Measurements from ENCODE around the gene WDR83. TPM values are rescaled to one million over a fixed set of nuclear protein-coding genes. Genes with fewer than 3 reads are reported as not detected.
"Not testable (repeated sequence)": the region's sequence is repeated elsewhere in the genome, so short reads cannot be mapped to it uniquely, and the experiment has no call there.

Gene WDR83, protein sequence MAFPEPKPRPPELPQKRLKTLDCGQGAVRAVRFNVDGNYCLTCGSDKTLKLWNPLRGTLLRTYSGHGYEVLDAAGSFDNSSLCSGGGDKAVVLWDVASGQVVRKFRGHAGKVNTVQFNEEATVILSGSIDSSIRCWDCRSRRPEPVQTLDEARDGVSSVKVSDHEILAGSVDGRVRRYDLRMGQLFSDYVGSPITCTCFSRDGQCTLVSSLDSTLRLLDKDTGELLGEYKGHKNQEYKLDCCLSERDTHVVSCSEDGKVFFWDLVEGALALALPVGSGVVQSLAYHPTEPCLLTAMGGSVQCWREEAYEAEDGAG
- polyA plus RNA-seq (2014; cell fraction: cytosol; rRNA removed): 18.4 and 20.2 TPM in 2 replicates
- polyA plus RNA-seq (2014; cell fraction: nucleus; rRNA removed): 17.9 and 23.9 TPM in 2 replicates

GRCh38 chr19:12666265-12667048 is at the start of gene WDR83, which contains the start of gene MAN2B1:
TSS of gene WDR83 (plus strand) at chr19:12666807. CDS start at chr19:12669791, 2,984 bp downstream.
TSS of gene MAN2B1 (minus strand) at chr19:12666742. CDS start at chr19:12666701, 41 bp downstream.
- peak; percentile 74 for DNase-seq (ENCODE audit: low spot score)

GRCh38 chr19:12617646-12618045 is 49.0 kb upstream of the WDR83 start:
- no peak for DNase-seq (ENCODE audit: low spot score)

GRCh38 chr19:12621253-12622024 is 45.2 kb upstream of the WDR83 start:
- not testable (repeated sequence) for DNase-seq (ENCODE audit: low spot score)

GRCh38 chr19:12623361-12624031 is 43.1 kb upstream of the WDR83 start:
- DNase-seq (ENCODE audit: low spot score): no peak

DNA sequence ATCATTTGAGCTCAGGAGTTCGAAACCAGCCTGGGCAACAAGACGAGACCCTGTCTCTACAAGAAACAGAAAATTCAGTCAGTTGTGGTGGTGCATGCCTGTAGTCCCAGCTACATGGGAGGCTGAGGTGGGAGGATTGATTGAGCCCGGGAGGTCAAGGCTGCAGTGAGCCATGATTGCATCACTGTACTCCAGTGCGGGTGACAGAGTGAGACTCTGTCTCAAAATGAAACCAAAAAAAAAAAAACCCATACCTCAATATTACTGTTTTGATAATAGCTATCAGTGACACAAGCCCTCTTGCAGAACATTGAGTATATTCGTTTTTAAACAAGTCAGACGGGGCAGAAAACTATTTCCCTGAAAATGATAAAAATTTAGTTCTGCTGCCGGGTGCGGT is 39.6 kb upstream of the WDR83 start:
- no peak for DNase-seq (ENCODE audit: low spot score)

DNA sequence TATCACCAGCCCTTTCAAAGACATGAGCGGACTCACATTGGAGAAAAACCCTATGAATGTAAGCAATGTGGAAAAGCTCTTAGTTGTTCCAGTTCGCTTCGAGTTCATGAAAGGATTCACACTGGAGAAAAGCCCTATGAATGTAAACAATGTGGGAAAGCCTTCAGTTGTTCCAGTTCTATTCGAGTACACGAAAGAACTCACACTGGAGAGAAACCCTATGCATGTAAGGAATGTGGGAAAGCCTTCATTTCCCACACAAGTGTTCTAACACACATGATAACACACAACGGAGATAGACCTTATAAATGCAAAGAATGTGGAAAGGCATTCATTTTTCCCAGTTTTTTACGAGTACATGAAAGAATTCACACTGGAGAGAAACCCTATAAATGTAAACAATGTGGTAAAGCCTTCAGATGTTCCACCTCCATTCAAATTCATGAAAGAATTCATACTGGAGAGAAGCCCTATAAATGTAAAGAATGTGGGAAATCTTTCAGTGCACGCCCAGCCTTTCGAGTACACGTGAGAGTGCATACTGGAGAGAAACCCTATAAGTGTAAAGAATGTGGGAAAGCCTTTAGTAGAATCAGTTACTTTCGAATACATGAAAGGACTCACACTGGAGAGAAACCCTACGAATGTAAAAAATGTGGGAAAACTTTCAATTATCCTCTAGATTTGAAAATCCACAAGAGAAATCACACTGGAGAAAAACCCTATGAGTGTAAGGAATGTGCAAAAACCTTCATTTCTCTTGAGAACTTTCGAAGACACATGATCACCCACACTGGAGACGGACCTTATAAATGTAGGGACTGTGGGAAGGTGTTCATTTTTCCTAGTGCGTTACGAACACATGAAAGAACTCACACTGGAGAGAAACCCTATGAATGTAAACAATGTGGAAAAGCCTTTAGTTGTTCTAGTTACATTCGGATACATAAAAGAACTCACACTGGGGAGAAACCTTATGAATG is 38.3 kb upstream of the WDR83 start:
- DNase-seq (ENCODE audit: low spot score): no peak

- no peak for DNase-seq (ENCODE audit: low spot score)
Measured at GRCh38 chr19:12629215-12629614, 37.4 kb upstream of the WDR83 start.

DNA sequence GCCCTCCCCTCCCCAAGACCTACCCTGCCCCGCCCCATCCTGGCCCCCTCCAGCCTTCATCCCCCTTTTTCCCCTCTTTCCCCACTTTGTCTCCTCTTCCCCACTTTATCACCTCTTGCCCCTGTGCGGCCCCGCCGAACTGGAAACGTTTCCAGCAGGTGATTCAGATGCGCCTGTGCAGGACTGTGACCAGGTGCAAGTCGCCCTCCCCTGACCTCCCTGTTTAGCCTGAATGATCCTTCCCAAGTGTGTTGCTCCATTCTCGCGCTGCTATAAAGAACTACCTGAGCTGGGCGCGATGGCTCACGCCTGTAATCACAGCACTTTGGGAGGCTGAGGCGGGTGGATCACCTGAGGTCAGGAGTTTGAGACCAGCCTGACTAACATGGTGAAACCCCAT is 30.0 kb upstream of the WDR83 start:
- no peak for DNase-seq (ENCODE audit: low spot score)

DNA sequence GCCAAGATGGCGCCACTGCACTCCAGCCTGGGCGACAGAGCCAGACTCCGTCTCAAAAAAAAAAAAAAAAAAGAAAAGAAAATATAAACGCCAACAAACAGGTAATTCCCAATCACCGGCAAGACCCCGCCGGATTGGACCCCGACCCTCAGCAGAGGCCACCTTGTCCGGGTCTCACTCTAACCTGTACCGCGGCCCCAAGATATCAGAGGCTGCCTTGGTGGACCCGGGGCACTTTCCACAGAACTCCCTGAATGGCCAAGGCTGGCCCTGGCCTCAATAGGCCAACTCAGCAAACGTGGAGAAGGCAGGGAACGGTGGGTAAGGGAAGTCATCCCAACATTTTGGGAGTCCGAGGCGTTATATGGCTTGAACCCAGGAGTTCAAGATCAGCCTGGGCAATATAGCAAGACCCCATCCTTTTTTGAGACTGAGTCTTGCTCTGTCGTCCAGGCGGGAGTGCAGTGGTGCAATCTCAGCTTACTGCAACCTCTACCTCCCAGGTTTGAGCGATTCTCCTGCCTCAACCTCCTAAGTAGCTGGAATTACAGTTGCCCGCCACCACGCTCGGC is 27.9 kb upstream of the WDR83 start:
- DNase-seq (ENCODE audit: low spot score): no peak

DNA sequence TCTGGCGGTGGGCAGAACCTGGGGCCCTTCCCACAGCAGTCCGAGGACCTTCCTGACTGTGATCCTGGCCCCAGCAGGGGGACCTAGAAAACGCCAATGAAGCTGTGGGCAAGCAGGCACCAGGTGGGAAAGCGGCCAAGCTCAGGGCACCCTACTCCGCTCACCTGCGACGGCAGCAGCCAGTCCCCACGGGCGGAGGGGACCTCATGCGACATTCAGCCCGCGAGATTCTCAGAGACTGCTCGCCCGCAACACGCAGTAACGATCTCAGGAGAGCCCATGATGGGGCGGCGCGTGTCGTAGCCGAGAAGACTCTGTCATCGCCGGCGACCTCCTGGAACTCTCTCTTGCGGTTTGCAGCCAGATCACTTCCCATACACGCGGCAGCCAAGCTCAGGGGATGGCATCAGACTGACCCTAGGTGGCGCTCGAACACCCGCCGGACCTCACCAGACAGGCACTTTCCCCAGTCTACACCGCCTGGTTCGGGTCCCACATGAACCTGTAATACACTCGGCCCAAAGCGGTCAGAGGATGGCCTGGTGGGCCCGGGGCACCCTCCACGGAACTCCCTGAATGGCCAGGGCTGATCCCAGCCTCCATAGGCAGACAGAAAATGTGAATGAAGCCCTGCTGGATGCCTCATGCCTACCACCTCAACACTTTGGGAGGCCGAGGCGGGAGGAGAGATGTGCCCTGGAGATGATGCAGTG is 26.6 kb upstream of the WDR83 start:
- DNase-seq (ENCODE audit: low spot score): peak; percentile 73

- DNase-seq (ENCODE audit: low spot score): no peak
Measured at GRCh38 chr19:12641456-12641855, 25.2 kb upstream of the WDR83 start.

GRCh38 chr19:12642506-12642905 is 24.1 kb upstream of the WDR83 start:
- no peak for DNase-seq (ENCODE audit: low spot score)

- not testable (repeated sequence) for DNase-seq (ENCODE audit: low spot score)
Measured at GRCh38 chr19:12643716-12644115, 22.9 kb upstream of the WDR83 start.

DNA sequence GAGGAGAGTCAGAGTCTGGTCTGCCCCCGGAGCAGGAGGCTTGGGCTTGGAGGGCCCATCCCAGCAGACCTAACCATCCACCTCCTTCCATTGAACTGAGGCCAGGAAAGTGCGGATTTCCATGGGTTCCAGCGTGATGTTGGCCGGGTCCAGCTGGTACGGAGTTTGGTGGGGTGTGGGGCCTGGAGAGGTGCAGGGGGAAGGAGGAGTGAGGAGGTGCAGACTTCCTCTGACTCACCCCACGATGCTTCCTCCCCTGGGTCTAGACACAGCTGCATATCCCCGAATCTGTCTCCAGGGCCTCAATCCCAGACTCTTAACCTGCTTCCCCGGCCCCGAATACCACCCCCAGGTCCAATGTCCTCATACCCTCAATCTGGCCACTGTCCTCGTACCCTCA is 20.1 kb upstream of the WDR83 start:
- no peak for DNase-seq (ENCODE audit: low spot score)

- no peak for DNase-seq (ENCODE audit: low spot score)
Measured at GRCh38 chr19:12647047-12647446, 19.6 kb upstream of the WDR83 start.

DNA sequence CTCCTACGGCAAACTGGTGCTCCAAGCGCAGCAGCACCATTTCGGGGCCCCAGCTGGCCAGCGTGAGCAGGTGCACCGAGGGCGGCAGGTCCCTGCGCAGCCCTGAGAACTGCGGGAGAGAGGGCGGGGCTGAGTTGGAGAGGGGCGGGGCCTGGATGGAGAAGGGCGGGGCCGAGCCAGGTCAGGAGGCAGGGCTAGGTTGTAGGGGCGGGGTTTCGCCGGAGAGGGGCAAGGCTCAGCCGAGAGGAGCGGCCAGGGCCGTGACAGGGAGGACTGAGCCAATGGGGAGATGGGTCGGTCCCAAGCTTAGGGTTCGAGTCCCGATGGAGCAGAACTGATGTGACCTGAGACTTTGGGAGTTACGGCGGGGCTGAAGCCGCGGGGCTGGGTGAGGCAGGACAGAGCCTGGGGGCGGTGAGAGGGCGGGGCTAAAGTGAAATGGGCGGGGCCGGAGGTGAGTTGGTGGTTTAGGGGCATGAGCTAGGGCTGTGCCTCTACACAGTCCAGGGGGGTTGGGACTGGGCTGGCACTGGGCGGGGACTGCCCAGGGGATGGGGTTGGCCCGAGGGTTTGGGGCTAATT is 19.0 kb upstream of the WDR83 start:
- no peak for DNase-seq (ENCODE audit: low spot score)

GRCh38 chr19:12648088-12648487 is 18.5 kb upstream of the WDR83 start:
- no peak for DNase-seq (ENCODE audit: low spot score)

DNA sequence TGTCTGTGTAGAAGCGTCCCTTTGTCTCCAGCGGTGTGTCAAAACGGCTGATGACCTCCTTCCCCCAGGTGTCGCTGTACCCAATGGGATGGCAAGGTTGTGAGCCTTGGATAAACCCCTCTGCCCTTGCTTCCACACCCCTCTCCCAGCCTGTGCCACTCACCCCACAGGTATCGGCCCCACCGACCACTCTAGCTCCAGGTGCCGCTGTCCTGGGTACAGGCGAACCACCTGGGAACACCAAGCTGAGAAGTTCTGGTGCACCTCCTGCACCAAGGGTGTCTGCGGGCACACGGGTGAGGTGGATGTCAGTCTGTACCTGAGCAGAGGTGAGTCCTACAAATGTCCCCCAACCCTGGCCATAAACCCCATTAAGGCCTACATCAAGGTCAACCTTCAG is 16.7 kb upstream of the WDR83 start:
- DNase-seq (ENCODE audit: low spot score): no peak

DNA sequence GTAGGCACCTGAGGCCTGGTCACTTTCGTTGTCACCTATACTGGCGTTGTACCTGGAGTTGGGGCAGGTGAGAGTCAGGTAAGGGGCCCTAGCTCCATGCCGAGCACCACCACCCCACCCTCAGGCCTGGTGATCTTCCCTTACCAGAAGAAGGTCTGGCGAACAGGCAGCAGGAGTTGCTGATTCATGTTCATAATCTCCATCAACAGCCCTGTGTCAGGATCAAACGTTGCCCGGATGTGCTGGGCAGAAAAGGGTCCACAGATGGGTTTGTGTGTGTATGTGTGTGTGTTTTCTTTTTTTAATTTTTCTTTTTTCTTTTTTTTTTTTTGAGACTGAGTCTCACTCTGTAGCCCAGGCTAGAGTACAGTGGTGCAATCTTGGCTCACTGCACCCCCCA is 14.4 kb upstream of the WDR83 start:
- no peak for DNase-seq (ENCODE audit: low spot score)

All from SK-N-DZ (cell line).